Liver (tissue), 9 donors: ENCODE results near the gene AKR1B1. TPM values are rescaled to one million over a fixed set of nuclear protein-coding genes. Genes with fewer than 3 reads are reported as not detected.

ENCODE experiments used
- DNase-seq: peaks from one replicate; pipeline ENCODE4 v3.0.0-alpha.2; 2017; ENCODE audit warnings: low spot score
- H3K27ac ChIP-seq, 2 donors: one replicate each; pipeline ENCODE4 v1.7.0; 2013; ENCODE audit warnings: inconsistent platforms in 2 of 2, low read length in 2 of 2, control low read depth in 1 of 2, low read depth in 1 of 2, mild to moderate bottlenecking in 1 of 2
- H3K27me3 ChIP-seq, 4 donors: one replicate each; pipeline versions ENCODE4 v1.6.1 to v1.7.0; 2013; ENCODE audit warnings: low read length in 3 of 4, inconsistent platforms in 1 of 4, mild to moderate bottlenecking in 1 of 4, moderate library complexity in 1 of 4; ENCODE audit not compliant: control insufficient read depth in 4 of 4, insufficient read depth in 4 of 4
- H3K36me3 ChIP-seq, 4 donors: one replicate each; pipeline versions ENCODE4 v1.6.1 to v1.7.0; 2013; ENCODE audit warnings: low read length in 3 of 4, mild to moderate bottlenecking in 3 of 4, low read depth in 1 of 4, moderate library complexity in 1 of 4; ENCODE audit not compliant: control insufficient read depth in 4 of 4, insufficient read depth in 3 of 4
- H3K4me1 ChIP-seq, 4 donors: one replicate each; pipeline versions ENCODE4 v1.6.1 to v1.7.0; 2013; ENCODE audit warnings: low read length in 3 of 4, mild to moderate bottlenecking in 3 of 4, moderate library complexity in 1 of 4; ENCODE audit not compliant: control insufficient read depth in 4 of 4, insufficient read depth in 4 of 4
- H3K4me3 ChIP-seq, 3 donors: one replicate each; pipeline versions ENCODE4 v1.6.1 to v1.7.0; 2013; ENCODE audit warnings: low read length in 3 of 3, control low read depth in 1 of 3, low read depth in 1 of 3, mild to moderate bottlenecking in 1 of 3
- H3K9ac ChIP-seq, 2 donors: one replicate each; pipeline ENCODE4 v1.7.0; 2013; ENCODE audit warnings: low read length in 2 of 2, mild to moderate bottlenecking in 2 of 2, moderate library complexity in 2 of 2, control low read depth in 1 of 2, low read depth in 1 of 2
- H3K9me3 ChIP-seq, 4 donors: one replicate each; pipeline versions ENCODE4 v1.6.1 to v1.7.0; 2013; ENCODE audit warnings: low read length in 3 of 4; ENCODE audit not compliant: control insufficient read depth in 4 of 4
- ATF3 ChIP-seq: IDR thresholded peaks from 2 replicates; pipeline ENCODE4 v1.6.1; 2016; ENCODE audit warnings: antibody characterized with exemption
- EGR1 ChIP-seq, 2 donors: IDR thresholded peaks; 2 replicates each; pipeline ENCODE4 v1.6.1; 2016 to 2018; ENCODE audit warnings: antibody characterized with exemption in 2 of 2, low read depth in 2 of 2
- FOXA1 ChIP-seq: IDR thresholded peaks from 2 replicates; pipeline ENCODE4 v1.6.1; 2016; ENCODE audit warnings: antibody characterized with exemption
- FOXA2 ChIP-seq: IDR thresholded peaks from 2 replicates; pipeline ENCODE4 v1.6.1; 2016; ENCODE audit warnings: antibody characterized with exemption
- GABPA ChIP-seq, 2 donors: IDR thresholded peaks in 1 of 2; conservative IDR thresholded peaks in 1 of 2; 2 replicates each; pipeline ENCODE4 v1.6.1; 2016; ENCODE audit warnings: antibody characterized with exemption in 2 of 2, mild to moderate bottlenecking in 1 of 2, moderate library complexity in 1 of 2
- HNF4A ChIP-seq, 2 donors: conservative IDR thresholded peaks; 2 replicates each; pipeline ENCODE4 v1.6.1; 2016; ENCODE audit warnings: antibody characterized with exemption in 2 of 2, mild to moderate bottlenecking in 2 of 2
- HNF4G ChIP-seq: IDR thresholded peaks from 2 replicates; pipeline ENCODE4 v1.6.1; 2016; ENCODE audit warnings: antibody characterized with exemption
- JUND ChIP-seq, 2 donors: IDR thresholded peaks; 2 replicates each; pipeline ENCODE4 v1.6.1; 2016; ENCODE audit warnings: antibody characterized with exemption in 2 of 2
- NR2F2 ChIP-seq: IDR thresholded peaks from 2 replicates; pipeline ENCODE4 v1.6.1; 2016; ENCODE audit warnings: antibody characterized with exemption
- REST ChIP-seq: IDR thresholded peaks from 2 replicates; pipeline ENCODE4 v1.6.1; 2016; ENCODE audit warnings: antibody characterized with exemption, mild to moderate bottlenecking
- RXRA ChIP-seq, 2 donors: IDR thresholded peaks; 2 replicates each; pipeline ENCODE4 v1.6.1; 2017 to 2018; ENCODE audit warnings: antibody characterized with exemption in 2 of 2, mild to moderate bottlenecking in 1 of 2
- SP1 ChIP-seq: IDR thresholded peaks from 2 replicates; pipeline ENCODE4 v1.6.1; 2018; ENCODE audit warnings: antibody characterized with exemption, mild to moderate bottlenecking
- TAF1 ChIP-seq: conservative IDR thresholded peaks from 2 replicates; pipeline ENCODE4 v1.6.1; 2016; ENCODE audit warnings: antibody characterized with exemption, mild to moderate bottlenecking
- YY1 ChIP-seq: IDR thresholded peaks from 2 replicates; pipeline ENCODE4 v1.6.1; 2016; ENCODE audit warnings: antibody characterized with exemption, mild to moderate bottlenecking
- ZBTB33 ChIP-seq: IDR thresholded peaks from 2 replicates; pipeline ENCODE4 v1.6.1; 2016; ENCODE audit warnings: antibody characterized with exemption
- WGBS: extraction: QIAGEN DNeasy Blood & Tissue Kit; methylation state at CpG from one replicate; pipeline ENCODE4 v1.1.7; 2013; 5-methylcytosine and 5-hydroxymethylcytosine counted together
- polyA plus RNA-seq, 2 donors: library from polyadenylated mRNA; stranded (reverse) in 1 of 2; unstranded in 1 of 2; fragments of 200-250 nt in 1 of 2; fragments of >200 nt in 1 of 2; fragmentation: Nextera tagmentation in 1 of 2; extraction: Ambion mirVana in 1 of 2; gene quantifications; one replicate each; pipeline versions ENCODE4 v1.2.1 to v1.2.3, GENCODE V29; 2013 to 2015
- total RNA-seq, 2 donors: library from RNA; depleted of rRNA; stranded (reverse); fragments of >200 nt; gene quantifications; one replicate each; pipeline ENCODE4 v1.2.3, GENCODE V29; 2014
- donor health status: healthy.
- donor health status: healthy.
- donor health status: healthy.
- donor health status: healthy.
- donor health status: healthy.

The AKR1B1 gene
- total and polyA plus RNA-seq, 4 donors = 10.8 to 12.6 (median 11.6) TPM

GRCh38 chr7:134463751-134464150, 4.9 kb upstream of the AKR1B1 start:
- no peak overlapping the region for H3K27ac ChIP-seq

GRCh38 chr7:134462337-134462925, 3.5 kb upstream of the AKR1B1 start:
- Histone ChIP-seq H3K36me3 (no peaks in the 10 kb centered on the region), H3K27ac (no peak overlapping the region), H3K4me3 (no peak overlapping the region), H3K4me1 (peaks cover 6 to 15% (median 7%) of the 10 kb centered on the region in 4 donors), H3K27me3 (peaks cover 0 to 5% (median 0%) of the 10 kb centered on the region in 4 donors), H3K9me3 (peaks cover 0 to 4% (median 0%) of the 10 kb centered on the region in 4 donors), H3K9ac (no peak overlapping the region)
- 84% methylated on average over 5 of the region's 5 CpGs for WGBS
- no peak for DNase-seq
- TF ChIP-seq NR2F2 = no peak
- TF ChIP-seq REST = no peak
- no peak for TF ChIP-seq SP1
- no peak for TF ChIP-seq GABPA (IDR thresholded peaks at IDR 0.05 in 1 of 2, conservative IDR thresholded peaks at IDR 0.05 in 1 of 2)
- TF ChIP-seq ATF3 = no peak

More at GRCh38 chr7:134463751-134464150, 4.9 kb upstream of the AKR1B1 start:
- no peak overlapping the region for H3K9ac ChIP-seq
- H3K4me3 ChIP-seq = no peak overlapping the region
- WGBS = 99% methylated on average over 2 of the region's 2 CpGs
- no peak for TF ChIP-seq FOXA1
- no peak for TF ChIP-seq ATF3
- no peak for TF ChIP-seq RXRA (IDR thresholded peaks at IDR 0.05)
- no peak for TF ChIP-seq JUND (IDR thresholded peaks at IDR 0.05)
- no peak for TF ChIP-seq GABPA (IDR thresholded peaks at IDR 0.05 in 1 of 2, conservative IDR thresholded peaks at IDR 0.05 in 1 of 2)
- no peak for TF ChIP-seq TAF1
- no peak for TF ChIP-seq YY1
- no peak for TF ChIP-seq FOXA2
- no peak for TF ChIP-seq SP1
- TF ChIP-seq HNF4A (conservative IDR thresholded peaks at IDR 0.05) = no peak
- no peak for TF ChIP-seq EGR1 (IDR thresholded peaks at IDR 0.05; ENCODE audit: low read depth in 2 of 2)
- no peak for TF ChIP-seq ZBTB33
- TF ChIP-seq HNF4G = no peak
- TF ChIP-seq NR2F2 = no peak
- no peak for TF ChIP-seq REST
- H3K27me3 ChIP-seq = peaks cover 0 to 2% (median 0%) of the 10 kb centered on the region in 4 donors
- no peaks in the 10 kb centered on the region for H3K36me3 ChIP-seq
- peaks cover under 1 to 6% (median 3%) of the 10 kb centered on the region in 4 donors for H3K4me1 ChIP-seq
- DNase-seq = no peak
- H3K9me3 ChIP-seq = peaks cover 0 to 4% (median 0%) of the 10 kb centered on the region in 4 donors
